ENCODE data around the gene EYA4. TPM values are rescaled to one million over a fixed set of nuclear protein-coding genes. Genes with fewer than 3 reads are reported as not detected.

The EYA4 gene
- total and polyA plus RNA-seq, 10 donors = 0.03 to 2.6 (median 1.3) TPM

DNA sequence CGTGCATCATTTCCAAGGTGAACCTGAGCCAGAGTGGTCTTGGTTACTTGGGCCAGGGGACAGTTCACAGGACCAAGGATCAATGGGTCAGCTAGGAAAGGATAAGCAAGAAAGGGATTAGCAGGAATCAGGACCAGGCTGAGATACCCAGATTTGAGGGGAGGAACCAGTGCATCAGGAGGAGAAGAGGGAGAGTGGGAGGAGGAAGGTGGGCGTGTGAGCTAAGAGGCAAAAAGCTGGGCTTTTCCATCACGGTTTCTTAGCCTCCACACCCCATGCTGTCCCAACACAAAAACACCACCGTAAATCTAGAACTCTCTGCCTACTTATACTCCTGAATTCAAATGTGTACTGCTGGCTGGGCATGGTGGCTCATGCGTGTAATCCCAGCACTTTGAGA is 27.5 kb downstream of the EYA4 start:
- intact Hi-C loops (cut with DNase I; ENCODE audit: low total_unique reads) = no loop called here
- no peaks in the 10 kb centered on the region for H3K4me1 ChIP-seq
- H3K4me3 ChIP-seq = no peak overlapping the region
- H3K9me3 ChIP-seq = peaks cover 0 to 5% (median 0%) of the 10 kb centered on the region in 8 donors
- H3K27ac ChIP-seq = no peak overlapping the region
- DNase-seq = no peak
- H3K27me3 ChIP-seq (replicated peaks in 1 of 7) = no peaks in the 10 kb centered on the region
- TF ChIP-seq POLR2A (IDR thresholded peaks at IDR 0.05) = no peak
- no peak for TF ChIP-seq CTCF (IDR thresholded peaks at IDR 0.05 in 8 of 11, conservative IDR thresholded peaks at IDR 0.05 in 3 of 11)
- TF ChIP-seq POLR2AphosphoS5 (IDR thresholded peaks at IDR 0.05) = no peak
- no peaks in the 10 kb centered on the region for H3K36me3 ChIP-seq
- 82 to 88% (median 84%) methylated on average over 5 of the region's 5 CpGs for WGBS, 5 donors

DNA sequence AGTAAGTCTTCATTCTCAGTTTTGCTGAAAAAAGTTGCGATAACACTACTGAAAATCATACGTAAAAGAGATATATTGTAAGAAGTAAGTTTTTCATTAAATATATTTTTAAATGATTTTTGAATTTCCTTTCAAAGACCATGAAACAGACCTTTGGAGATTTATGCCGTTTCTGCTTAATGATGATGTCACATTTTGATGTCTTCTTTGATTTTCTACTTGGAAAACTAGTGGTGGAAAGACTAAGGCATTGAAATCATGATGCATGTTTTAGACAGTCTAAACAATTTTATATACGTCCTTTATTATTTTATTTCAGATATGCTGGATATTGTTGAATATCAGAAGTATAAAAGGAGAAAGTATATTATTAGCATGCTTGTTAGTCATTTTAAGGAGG is 33.7 kb downstream of the EYA4 start:
- Histone ChIP-seq H3K27ac (no peak overlapping the region), H3K36me3 (no peaks in the 10 kb centered on the region), H3K4me1 (no peaks in the 10 kb centered on the region), H3K27me3 (replicated peaks in 1 of 7) (no peaks in the 10 kb centered on the region), H3K9me3 (peaks cover 0 to 5% (median 0%) of the 10 kb centered on the region in 8 donors), H3K4me3 (no peak overlapping the region)
- TF ChIP-seq CTCF (IDR thresholded peaks at IDR 0.05 in 8 of 11, conservative IDR thresholded peaks at IDR 0.05 in 3 of 11) (no peak), POLR2A (IDR thresholded peaks at IDR 0.05) (no peak), POLR2AphosphoS5 (IDR thresholded peaks at IDR 0.05) (no peak)
- DNase-seq = no peak
- intact Hi-C loops (cut with DNase I; ENCODE audit: low total_unique reads) = no loop called here
- WGBS, 5 donors = 80 to 86% (median 82%) methylated on average over 4 of the region's 4 CpGs

DNA sequence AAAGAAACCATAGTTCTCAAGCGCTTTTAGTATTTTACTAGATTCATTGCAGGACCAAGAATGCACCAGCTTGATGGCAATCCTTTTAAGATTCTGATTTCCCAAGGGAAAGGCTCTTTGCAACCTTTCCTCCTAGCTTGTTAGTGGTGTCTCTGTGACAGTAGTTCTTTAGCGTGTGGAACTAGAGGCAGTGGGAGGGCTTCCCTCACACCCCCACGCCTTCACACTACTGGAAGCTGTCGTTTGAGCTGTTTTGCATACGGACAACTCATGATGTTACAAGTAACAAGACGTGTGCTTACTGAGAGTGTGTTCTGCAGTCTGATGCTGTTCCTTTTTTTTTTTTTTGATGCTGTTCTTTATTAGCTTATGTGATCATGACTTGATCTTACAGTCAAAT is 34.1 kb downstream of the EYA4 start:
- Histone ChIP-seq H3K4me1 (no peaks in the 10 kb centered on the region), H3K36me3 (no peaks in the 10 kb centered on the region), H3K27me3 (replicated peaks in 1 of 7) (no peaks in the 10 kb centered on the region), H3K4me3 (no peak overlapping the region), H3K9me3 (peaks cover 0 to 5% (median 0%) of the 10 kb centered on the region in 8 donors), H3K27ac (no peak overlapping the region)
- TF ChIP-seq POLR2AphosphoS5 (IDR thresholded peaks at IDR 0.05) (no peak), CTCF (IDR thresholded peaks at IDR 0.05 in 8 of 11, conservative IDR thresholded peaks at IDR 0.05 in 3 of 11) (no peak), POLR2A (IDR thresholded peaks at IDR 0.05) (no peak)
- no peak for DNase-seq
- intact Hi-C loops (cut with DNase I; ENCODE audit: low total_unique reads) = no loop called here
- 45 to 58% (median 53%) methylated on average over 6 of the region's 6 CpGs for WGBS, 5 donors

- no peak for TF ChIP-seq POLR2A (IDR thresholded peaks at IDR 0.05)
- TF ChIP-seq CTCF (IDR thresholded peaks at IDR 0.05 in 8 of 11, conservative IDR thresholded peaks at IDR 0.05 in 3 of 11) = no peak
- TF ChIP-seq POLR2AphosphoS5 (IDR thresholded peaks at IDR 0.05) = no peak
- no peaks in the 10 kb centered on the region for H3K27me3 ChIP-seq (replicated peaks in 1 of 7)
Observed at GRCh38 chr6:133277228-133277899, 36.2 kb downstream of the EYA4 start.

More at GRCh38 chr6:133277228-133277899, 36.2 kb downstream of the EYA4 start:
- H3K4me3 ChIP-seq = no peak overlapping the region
- no peak for DNase-seq
- H3K9me3 ChIP-seq = peaks cover 0 to 5% (median 0%) of the 10 kb centered on the region in 8 donors
- no peaks in the 10 kb centered on the region for H3K36me3 ChIP-seq
- no peaks in the 10 kb centered on the region for H3K4me1 ChIP-seq
- H3K27ac ChIP-seq = no peak overlapping the region
- 78 to 84% (median 79%) methylated on average over 2 of the region's 2 CpGs for WGBS, 5 donors
- intact Hi-C loops (cut with DNase I; ENCODE audit: low total_unique reads) = no loop called here
